Skin epidermis (tissue), 12 donors: ENCODE results near the gene SMG6.

Experiments used
- H3K27ac ChIP-seq, 21 experiments: fragments of 200-600 bp; sonication (generic) in 11 of 21; one replicate each; pipeline ENCODE4 v1.5.0; 2020; ENCODE audit warnings: mild to moderate bottlenecking in 3 of 21, inconsistent platforms in 2 of 21, moderate library complexity in 2 of 21
- H3K4me3 ChIP-seq, 7 experiments: fragments of 200-600 bp; sonication (generic) in 2 of 7; one replicate each; pipeline ENCODE4 v1.5.0; 2020; ENCODE audit warnings: inconsistent platforms in 2 of 7, mild to moderate bottlenecking in 2 of 7, moderate library complexity in 1 of 7

The SMG6 gene

GRCh38 chr17:2239882-2240430 is 63.6 kb downstream of the SMG6 start:
- no peak overlapping the region for H3K4me3 ChIP-seq
- H3K27ac ChIP-seq: peak overlapping the region in 18 of 21 experiments; percentile 2 to 72 (median 54)

- H3K4me3 ChIP-seq: no peak overlapping the region
- peak overlapping the region in 11 of 21 experiments; percentile 17 to 77 (median 64) for H3K27ac ChIP-seq
Measured at GRCh38 chr17:2239170-2239551, 64.4 kb downstream of the SMG6 start.

GRCh38 chr17:2238432-2239169 is 65.0 kb downstream of the SMG6 start:
- Histone ChIP-seq H3K27ac (peak overlapping the region in 15 of 21 experiments; percentile 24 to 77 (median 59)), H3K4me3 (no peak overlapping the region)

- peak overlapping the region in 15 of 21 experiments; percentile 24 to 77 (median 59) for H3K27ac ChIP-seq
- H3K4me3 ChIP-seq: no peak overlapping the region
Measured at GRCh38 chr17:2237950-2238349, 65.6 kb downstream of the SMG6 start.

- Histone ChIP-seq H3K4me3 (no peak overlapping the region), H3K27ac (peak overlapping the region in 16 of 21 experiments; percentile 24 to 77 (median 57))
Measured at GRCh38 chr17:2237521-2237921, 66.1 kb downstream of the SMG6 start.

GRCh38 chr17:2235792-2236366 is 67.7 kb downstream of the SMG6 start:
- Histone ChIP-seq H3K4me3 (no peak overlapping the region), H3K27ac (peak overlapping the region in 15 of 21 experiments; percentile 14 to 85 (median 65))

- H3K4me3 ChIP-seq: no peak overlapping the region
- peak overlapping the region in 18 of 21 experiments; percentile 6 to 85 (median 62) for H3K27ac ChIP-seq
Measured at GRCh38 chr17:2235265-2235664, 68.3 kb downstream of the SMG6 start.

- H3K4me3 ChIP-seq: no peak overlapping the region
- peak overlapping the region in 18 of 21 experiments; percentile 16 to 88 (median 68) for H3K27ac ChIP-seq
Measured at GRCh38 chr17:2233441-2233947, 70.1 kb downstream of the SMG6 start.

GRCh38 chr17:2232244-2232638 is 71.3 kb downstream of the SMG6 start:
- peak overlapping the region in 19 of 21 experiments; percentile 7 to 88 (median 65) for H3K27ac ChIP-seq
- H3K4me3 ChIP-seq: no peak overlapping the region

- Histone ChIP-seq H3K4me3 (no peak overlapping the region), H3K27ac (peak overlapping the region in 12 of 21 experiments; percentile 1 to 88 (median 50))
Measured at GRCh38 chr17:2230877-2231276, 72.7 kb downstream of the SMG6 start.

GRCh38 chr17:2227025-2227699 is 76.4 kb downstream of the SMG6 start:
- Histone ChIP-seq H3K4me3 (no peak overlapping the region), H3K27ac (peak overlapping the region in 2 of 21 experiments; percentile 0 to 16)

- H3K27ac ChIP-seq: peak overlapping the region in 13 of 21 experiments; percentile 8 to 61 (median 51)
Measured at GRCh38 chr17:2223617-2223927, 80.0 kb downstream of the SMG6 start.

GRCh38 chr17:2222901-2223616 is 80.5 kb downstream of the SMG6 start:
- no peak overlapping the region for H3K4me3 ChIP-seq
- H3K27ac ChIP-seq: peak overlapping the region in 15 of 21 experiments; percentile 8 to 63 (median 51)

More at GRCh38 chr17:2223617-2223927, 80.0 kb downstream of the SMG6 start:
- H3K4me3 ChIP-seq: no peak overlapping the region

GRCh38 chr17:2222301-2222700 is 81.3 kb downstream of the SMG6 start:
- H3K27ac ChIP-seq: peak overlapping the region in 8 of 21 experiments; percentile 13 to 61 (median 44)
- H3K4me3 ChIP-seq: no peak overlapping the region

- Histone ChIP-seq H3K27ac (peak overlapping the region in 1 of 21 experiments; percentile 20), H3K4me3 (no peak overlapping the region)
Measured at GRCh38 chr17:2218426-2218825, 85.2 kb downstream of the SMG6 start.

- Histone ChIP-seq H3K4me3 (peak overlapping the region in 2 of 7 experiments; percentile 7 to 21), H3K27ac (peak overlapping the region in 20 of 21 experiments; percentile 21 to 91 (median 79))
Measured at GRCh38 chr17:2215616-2216364, 87.8 kb downstream of the SMG6 start.

- Histone ChIP-seq H3K4me3 (peak overlapping the region in 1 of 7 experiments; percentile 21), H3K27ac (peak overlapping the region in 20 of 21 experiments; percentile 35 to 91 (median 79))
Measured at GRCh38 chr17:2214929-2215615, 88.5 kb downstream of the SMG6 start.
